GM12878 (cell line): ENCODE results near the gene TNFAIP2. TPM values are rescaled to one million over a fixed set of nuclear protein-coding genes. Genes with fewer than 3 reads are reported as not detected.

ENCODE experiments used
- CHD1 ChIP-seq: IDR thresholded peaks from 2 replicates; pipeline ENCODE4 v1.6.1; 2012; ENCODE audit warnings: low read depth, low read length, improper control_type of control experiment
- CREM ChIP-seq: IDR thresholded peaks from 2 replicates; pipeline ENCODE4 v1.6.1; 2014; ENCODE audit warnings: antibody characterized with exemption, low read depth
- EZH2 ChIP-seq: IDR thresholded peaks from 2 replicates; pipeline ENCODE4 v1.6.1; 2012; ENCODE audit warnings: low read depth, mild to moderate bottlenecking, control low read depth, inconsistent platforms, low read length, borderline replicate concordance; ENCODE audit not compliant: control insufficient read depth
- GATAD2B ChIP-seq: fragments of 450-650 bp; conservative IDR thresholded peaks from 2 replicates; pipeline ENCODE4 v1.6.1; 2017; ENCODE audit warnings: low read depth, mild to moderate bottlenecking, moderate library complexity
- HDGF ChIP-seq: fragments of 450-650 bp; IDR thresholded peaks from 2 replicates; pipeline ENCODE4 v1.6.1; 2016; ENCODE audit warnings: antibody characterized with exemption
- JUNB ChIP-seq: IDR thresholded peaks from 2 replicates; pipeline ENCODE4 v1.6.1; 2016; ENCODE audit warnings: antibody characterized with exemption, mild to moderate bottlenecking
- KLF5 ChIP-seq: fragments of 450-650 bp; IDR thresholded peaks from 2 replicates; pipeline ENCODE4 v1.6.1; 2014; ENCODE audit warnings: mild to moderate bottlenecking; ENCODE audit not compliant: partially characterized antibody
- MEF2B ChIP-seq: fragments of 450-650 bp; IDR thresholded peaks from 2 replicates; pipeline ENCODE4 v1.6.1; 2018; ENCODE audit warnings: mild to moderate bottlenecking, moderate library complexity; ENCODE audit not compliant: partially characterized antibody, poor library complexity, severe bottlenecking
- MTA3 ChIP-seq: IDR thresholded peaks from 2 replicates; pipeline ENCODE4 v1.6.1; 2012; ENCODE audit warnings: low read length, inconsistent platforms, borderline replicate concordance
- NR2C1 ChIP-seq: fragments of 450-650 bp; IDR thresholded peaks from 2 replicates; pipeline ENCODE4 v1.6.1; 2017; ENCODE audit warnings: antibody characterized with exemption, mild to moderate bottlenecking, moderate library complexity
- SMAD1 ChIP-seq: fragments of 450-650 bp; IDR thresholded peaks from 2 replicates; pipeline ENCODE4 v1.6.1; 2018; ENCODE audit warnings: mild to moderate bottlenecking, low read depth; ENCODE audit not compliant: partially characterized antibody
- SMAD5 ChIP-seq: IDR thresholded peaks from 2 replicates; pipeline ENCODE4 v1.6.1; 2016; ENCODE audit warnings: antibody characterized with exemption, low read depth
- SREBF2 ChIP-seq: IDR thresholded peaks from 2 replicates; pipeline ENCODE4 v1.6.1; 2012; ENCODE audit warnings: mild to moderate bottlenecking, low read length
- STAT1 ChIP-seq: fragments of 450-650 bp; conservative IDR thresholded peaks from 2 replicates; pipeline ENCODE4 v1.6.1; 2014; ENCODE audit warnings: antibody characterized with exemption, mild to moderate bottlenecking
- STAT3 ChIP-seq: IDR thresholded peaks from 2 replicates; pipeline ENCODE4 v1.6.1; 2011; ENCODE audit warnings: low read depth, low read length, improper control_type of control experiment
- SUZ12 ChIP-seq: fragments of 200-600 bp; sonication (generic); IDR thresholded peaks from one replicate; pipeline ENCODE4 v1.6.1; 2018; ENCODE audit warnings: antibody characterized with exemption, mild to moderate bottlenecking; ENCODE audit not compliant: unreplicated experiment
- ZNF24 ChIP-seq: fragments of 450-650 bp; IDR thresholded peaks from 2 replicates; pipeline ENCODE4 v1.6.1; 2017; ENCODE audit warnings: antibody characterized with exemption, mild to moderate bottlenecking
- ZSCAN29 ChIP-seq: fragments of 450-650 bp; IDR thresholded peaks from 2 replicates; pipeline ENCODE4 v1.6.1; 2017; ENCODE audit warnings: mild to moderate bottlenecking, moderate library complexity
- polyA plus RNA-seq, 11 experiments: library from polyadenylated mRNA; depleted of rRNA in 4 of 11; unstranded in 6 of 11; stranded (reverse) in 5 of 11; fragments of >200 nt; fragmentation: Nextera tagmentation in 4 of 11; fragmentation: Illumina TruSeq in 1 of 11; extraction: Ambion mirVana in 4 of 11; extraction: Trizol in 1 of 11; gene quantifications; 1 replicate in 1 of 11; 2 replicates in 10 of 11; pipeline versions ENCODE4 v1.2.1 to v1.2.3, GENCODE V29; 2011 to 2016; ENCODE audit warnings: inconsistent platforms in 2 of 11, missing spikeins in 2 of 11, low read depth in 1 of 11
- total RNA-seq, 4 experiments: library from RNA; depleted of rRNA in 3 of 4; stranded (reverse); fragments of >200 nt in 3 of 4; fragmentation: Illumina TruSeq in 1 of 4; extraction: Trizol in 1 of 4; gene quantifications; 2 replicates each; pipeline versions ENCODE4 v1.2.1 to v1.2.3, GENCODE V29; 2013 to 2021
- TF ChIP-seq, protein P1 (sequence below): fragments of 450-650 bp; IDR thresholded peaks from 2 replicates; pipeline ENCODE4 v1.6.1; 2017; ENCODE audit warnings: mild to moderate bottlenecking, moderate library complexity
- TF ChIP-seq, protein P2 (sequence below): fragments of 450-650 bp; IDR thresholded peaks from 2 replicates; pipeline ENCODE4 v1.6.1; 2017; ENCODE audit warnings: mild to moderate bottlenecking, moderate library complexity
- TF ChIP-seq, protein P3 (sequence below): fragments of 450-650 bp; formaldehyde crosslinking; IDR thresholded peaks from 2 replicates; pipeline ENCODE4 v1.4.0; 2022; ENCODE audit warnings: mild to moderate bottlenecking, moderate library complexity

Gene TNFAIP2
- total and polyA plus RNA-seq, 10 of the 15 experiments (the other 5 are each of a cell fraction or from before 2014, with no cell fraction given) = 7.1 to 150 (median 74.5) TPM

DNA sequence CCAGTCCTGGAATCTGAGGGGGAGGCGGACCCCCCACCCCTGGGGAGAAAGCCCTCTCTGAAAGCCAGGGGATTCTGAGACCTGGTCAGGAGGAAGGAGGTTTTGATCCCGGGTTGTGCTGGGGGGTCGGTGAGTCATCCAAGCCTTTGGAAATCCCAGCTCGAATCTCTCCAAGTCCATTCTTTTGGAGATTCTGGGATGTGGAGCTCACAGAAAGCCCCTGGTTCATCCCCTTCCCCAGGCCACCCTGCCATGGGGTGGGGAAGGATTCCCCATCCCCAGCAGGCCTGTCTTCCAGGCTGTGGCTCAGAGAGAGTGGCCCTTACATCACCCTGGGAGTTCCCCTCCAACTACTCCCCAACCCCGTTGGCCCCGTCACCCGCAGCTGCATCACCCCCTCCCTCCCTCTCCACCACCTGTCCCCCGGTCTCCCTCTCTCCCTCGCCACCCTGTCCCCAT lies 14.5 kb upstream of the TNFAIP2 start (continued):
- TF ChIP-seq CREM = peak; percentile 39; the same call in 1 of the 2 replicates
- TF ChIP-seq STAT1 = no peak
- no peak for TF ChIP-seq STAT3
- TF ChIP-seq JUNB = 0 out of 2 replicates have a peak, but pooled peaks have one; percentile 31
- no peak for TF ChIP-seq KLF5
- TF ChIP-seq CHD1 = no peak
- TF ChIP-seq MEF2B = no peak
- TF ChIP-seq SUZ12 = no peak
- TF ChIP-seq, protein P1, sequence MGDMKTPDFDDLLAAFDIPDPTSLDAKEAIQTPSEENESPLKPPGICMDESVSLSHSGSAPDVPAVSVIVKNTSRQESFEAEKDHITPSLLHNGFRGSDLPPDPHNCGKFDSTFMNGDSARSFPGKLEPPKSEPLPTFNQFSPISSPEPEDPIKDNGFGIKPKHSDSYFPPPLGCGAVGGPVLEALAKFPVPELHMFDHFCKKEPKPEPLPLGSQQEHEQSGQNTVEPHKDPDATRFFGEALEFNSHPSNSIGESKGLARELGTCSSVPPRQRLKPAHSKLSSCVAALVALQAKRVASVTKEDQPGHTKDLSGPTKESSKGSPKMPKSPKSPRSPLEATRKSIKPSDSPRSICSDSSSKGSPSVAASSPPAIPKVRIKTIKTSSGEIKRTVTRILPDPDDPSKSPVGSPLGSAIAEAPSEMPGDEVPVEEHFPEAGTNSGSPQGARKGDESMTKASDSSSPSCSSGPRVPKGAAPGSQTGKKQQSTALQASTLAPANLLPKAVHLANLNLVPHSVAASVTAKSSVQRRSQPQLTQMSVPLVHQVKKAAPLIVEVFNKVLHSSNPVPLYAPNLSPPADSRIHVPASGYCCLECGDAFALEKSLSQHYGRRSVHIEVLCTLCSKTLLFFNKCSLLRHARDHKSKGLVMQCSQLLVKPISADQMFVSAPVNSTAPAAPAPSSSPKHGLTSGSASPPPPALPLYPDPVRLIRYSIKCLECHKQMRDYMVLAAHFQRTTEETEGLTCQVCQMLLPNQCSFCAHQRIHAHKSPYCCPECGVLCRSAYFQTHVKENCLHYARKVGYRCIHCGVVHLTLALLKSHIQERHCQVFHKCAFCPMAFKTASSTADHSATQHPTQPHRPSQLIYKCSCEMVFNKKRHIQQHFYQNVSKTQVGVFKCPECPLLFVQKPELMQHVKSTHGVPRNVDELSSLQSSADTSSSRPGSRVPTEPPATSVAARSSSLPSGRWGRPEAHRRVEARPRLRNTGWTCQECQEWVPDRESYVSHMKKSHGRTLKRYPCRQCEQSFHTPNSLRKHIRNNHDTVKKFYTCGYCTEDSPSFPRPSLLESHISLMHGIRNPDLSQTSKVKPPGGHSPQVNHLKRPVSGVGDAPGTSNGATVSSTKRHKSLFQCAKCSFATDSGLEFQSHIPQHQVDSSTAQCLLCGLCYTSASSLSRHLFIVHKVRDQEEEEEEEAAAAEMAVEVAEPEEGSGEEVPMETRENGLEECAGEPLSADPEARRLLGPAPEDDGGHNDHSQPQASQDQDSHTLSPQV = no peak
- 0 out of 2 replicates have a peak, but pooled peaks have one; percentile 52 for TF ChIP-seq GATAD2B
- no peak for TF ChIP-seq MTA3
- TF ChIP-seq NR2C1 = no peak
- TF ChIP-seq, protein P2, sequence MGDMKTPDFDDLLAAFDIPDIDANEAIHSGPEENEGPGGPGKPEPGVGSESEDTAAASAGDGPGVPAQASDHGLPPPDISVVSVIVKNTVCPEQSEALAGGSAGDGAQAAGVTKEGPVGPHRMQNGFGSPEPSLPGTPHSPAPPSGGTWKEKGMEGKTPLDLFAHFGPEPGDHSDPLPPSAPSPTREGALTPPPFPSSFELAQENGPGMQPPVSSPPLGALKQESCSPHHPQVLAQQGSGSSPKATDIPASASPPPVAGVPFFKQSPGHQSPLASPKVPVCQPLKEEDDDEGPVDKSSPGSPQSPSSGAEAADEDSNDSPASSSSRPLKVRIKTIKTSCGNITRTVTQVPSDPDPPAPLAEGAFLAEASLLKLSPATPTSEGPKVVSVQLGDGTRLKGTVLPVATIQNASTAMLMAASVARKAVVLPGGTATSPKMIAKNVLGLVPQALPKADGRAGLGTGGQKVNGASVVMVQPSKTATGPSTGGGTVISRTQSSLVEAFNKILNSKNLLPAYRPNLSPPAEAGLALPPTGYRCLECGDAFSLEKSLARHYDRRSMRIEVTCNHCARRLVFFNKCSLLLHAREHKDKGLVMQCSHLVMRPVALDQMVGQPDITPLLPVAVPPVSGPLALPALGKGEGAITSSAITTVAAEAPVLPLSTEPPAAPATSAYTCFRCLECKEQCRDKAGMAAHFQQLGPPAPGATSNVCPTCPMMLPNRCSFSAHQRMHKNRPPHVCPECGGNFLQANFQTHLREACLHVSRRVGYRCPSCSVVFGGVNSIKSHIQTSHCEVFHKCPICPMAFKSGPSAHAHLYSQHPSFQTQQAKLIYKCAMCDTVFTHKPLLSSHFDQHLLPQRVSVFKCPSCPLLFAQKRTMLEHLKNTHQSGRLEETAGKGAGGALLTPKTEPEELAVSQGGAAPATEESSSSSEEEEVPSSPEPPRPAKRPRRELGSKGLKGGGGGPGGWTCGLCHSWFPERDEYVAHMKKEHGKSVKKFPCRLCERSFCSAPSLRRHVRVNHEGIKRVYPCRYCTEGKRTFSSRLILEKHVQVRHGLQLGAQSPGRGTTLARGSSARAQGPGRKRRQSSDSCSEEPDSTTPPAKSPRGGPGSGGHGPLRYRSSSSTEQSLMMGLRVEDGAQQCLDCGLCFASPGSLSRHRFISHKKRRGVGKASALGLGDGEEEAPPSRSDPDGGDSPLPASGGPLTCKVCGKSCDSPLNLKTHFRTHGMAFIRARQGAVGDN = no peak
- no peak for TF ChIP-seq ZNF24
- no peak for TF ChIP-seq SMAD1
- TF ChIP-seq ZSCAN29 = no peak
- no peak for TF ChIP-seq SREBF2
- TF ChIP-seq EZH2 = no peak
- no peak for TF ChIP-seq SMAD5
- TF ChIP-seq, protein P3, sequence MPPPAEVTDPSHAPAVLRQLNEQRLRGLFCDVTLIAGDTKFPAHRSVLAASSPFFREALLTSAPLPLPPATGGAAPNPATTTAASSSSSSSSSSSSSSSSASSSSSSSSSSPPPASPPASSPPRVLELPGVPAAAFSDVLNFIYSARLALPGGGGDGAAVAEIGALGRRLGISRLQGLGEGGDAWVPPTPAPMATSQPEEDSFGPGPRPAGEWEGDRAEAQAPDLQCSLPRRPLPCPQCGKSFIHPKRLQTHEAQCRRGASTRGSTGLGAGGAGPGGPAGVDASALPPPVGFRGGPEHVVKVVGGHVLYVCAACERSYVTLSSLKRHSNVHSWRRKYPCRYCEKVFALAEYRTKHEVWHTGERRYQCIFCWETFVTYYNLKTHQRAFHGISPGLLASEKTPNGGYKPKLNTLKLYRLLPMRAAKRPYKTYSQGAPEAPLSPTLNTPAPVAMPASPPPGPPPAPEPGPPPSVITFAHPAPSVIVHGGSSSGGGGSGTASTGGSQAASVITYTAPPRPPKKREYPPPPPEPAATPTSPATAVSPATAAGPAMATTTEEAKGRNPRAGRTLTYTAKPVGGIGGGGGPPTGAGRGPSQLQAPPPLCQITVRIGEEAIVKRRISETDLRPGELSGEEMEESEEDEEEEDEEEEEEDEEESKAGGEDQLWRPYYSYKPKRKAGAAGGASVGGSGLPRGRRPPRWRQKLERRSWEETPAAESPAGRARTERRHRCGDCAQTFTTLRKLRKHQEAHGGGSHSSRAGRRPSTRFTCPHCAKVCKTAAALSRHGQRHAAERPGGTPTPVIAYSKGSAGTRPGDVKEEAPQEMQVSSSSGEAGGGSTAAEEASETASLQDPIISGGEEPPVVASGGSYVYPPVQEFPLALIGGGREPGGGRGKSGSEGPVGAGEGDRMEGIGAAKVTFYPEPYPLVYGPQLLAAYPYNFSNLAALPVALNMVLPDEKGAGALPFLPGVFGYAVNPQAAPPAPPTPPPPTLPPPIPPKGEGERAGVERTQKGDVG = no peak
- TF ChIP-seq HDGF = 0 out of 2 replicates have a peak, but pooled peaks have one; percentile 29
